ENCODE measurements around the gene SNAPC2. TPM values are rescaled to one million over a fixed set of nuclear protein-coding genes. Genes with fewer than 3 reads are reported as not detected.

Gene SNAPC2
- total RNA-seq, 1 donor from 2014 or later, result 13.4 TPM

DNA sequence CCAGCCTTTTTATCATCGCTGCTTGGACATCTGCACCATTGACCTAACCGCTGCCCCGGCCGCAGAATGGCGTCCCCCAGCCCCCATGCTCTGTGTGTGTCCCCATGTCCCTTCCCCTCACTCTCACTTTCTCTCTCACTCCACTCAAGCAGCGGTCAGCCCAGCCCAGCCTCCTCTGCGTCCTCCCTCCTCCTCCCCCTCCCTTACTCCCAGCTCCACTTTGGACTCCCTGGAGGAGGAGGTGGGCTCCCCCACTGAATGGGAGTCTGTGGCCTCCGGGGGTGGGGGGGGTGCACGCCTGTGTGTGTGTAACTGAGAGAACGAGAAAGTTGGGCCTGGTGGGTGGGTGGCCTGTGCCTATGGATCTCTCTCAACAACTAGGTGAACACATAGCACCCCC lies 14.3 kb upstream of the SNAPC2 start:
- H3K4me3 ChIP-seq (ENCODE audit: low read depth, low read length), result no peak overlapping the region
- DNase-seq (ENCODE audit: low read depth) (no peak), FAIRE-seq (no peak)
- H3K27me3 ChIP-seq (ENCODE audit: control insufficient read depth, insufficient read depth, low read length), result no peaks in the 10 kb centered on the region
- H3K36me3 ChIP-seq (ENCODE audit: control insufficient read depth, insufficient read depth, low read length), result peaks cover 12% of the 10 kb centered on the region
- TF ChIP-seq, protein P1, sequence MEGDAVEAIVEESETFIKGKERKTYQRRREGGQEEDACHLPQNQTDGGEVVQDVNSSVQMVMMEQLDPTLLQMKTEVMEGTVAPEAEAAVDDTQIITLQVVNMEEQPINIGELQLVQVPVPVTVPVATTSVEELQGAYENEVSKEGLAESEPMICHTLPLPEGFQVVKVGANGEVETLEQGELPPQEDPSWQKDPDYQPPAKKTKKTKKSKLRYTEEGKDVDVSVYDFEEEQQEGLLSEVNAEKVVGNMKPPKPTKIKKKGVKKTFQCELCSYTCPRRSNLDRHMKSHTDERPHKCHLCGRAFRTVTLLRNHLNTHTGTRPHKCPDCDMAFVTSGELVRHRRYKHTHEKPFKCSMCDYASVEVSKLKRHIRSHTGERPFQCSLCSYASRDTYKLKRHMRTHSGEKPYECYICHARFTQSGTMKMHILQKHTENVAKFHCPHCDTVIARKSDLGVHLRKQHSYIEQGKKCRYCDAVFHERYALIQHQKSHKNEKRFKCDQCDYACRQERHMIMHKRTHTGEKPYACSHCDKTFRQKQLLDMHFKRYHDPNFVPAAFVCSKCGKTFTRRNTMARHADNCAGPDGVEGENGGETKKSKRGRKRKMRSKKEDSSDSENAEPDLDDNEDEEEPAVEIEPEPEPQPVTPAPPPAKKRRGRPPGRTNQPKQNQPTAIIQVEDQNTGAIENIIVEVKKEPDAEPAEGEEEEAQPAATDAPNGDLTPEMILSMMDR (IDR thresholded peaks at IDR 0.05; ENCODE audit: insufficient read depth, low read length, severe bottlenecking), result no peak

DNA sequence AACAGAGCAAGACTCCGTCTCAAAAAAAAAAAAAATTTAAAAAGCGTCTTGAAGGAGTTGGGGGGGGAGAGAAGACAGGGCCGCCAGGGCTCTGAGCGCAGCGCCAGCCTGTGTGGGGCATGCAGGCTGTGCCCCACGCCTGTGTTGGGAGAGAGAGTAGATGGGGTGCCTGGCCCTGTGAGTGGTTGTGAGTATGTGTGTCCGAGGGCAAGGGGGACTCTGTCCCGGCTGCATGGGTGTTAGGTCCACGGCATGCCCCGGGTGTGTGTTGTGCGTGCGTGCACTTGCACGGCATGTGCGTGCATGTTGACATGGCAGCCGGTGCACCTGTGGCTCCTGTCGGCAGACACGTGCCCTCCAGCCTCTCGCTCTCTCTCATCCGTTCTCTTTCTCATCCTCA lies 13.0 kb upstream of the SNAPC2 start:
- no peak for DNase-seq (ENCODE audit: low read depth)
- TF ChIP-seq, protein P1 (IDR thresholded peaks at IDR 0.05; ENCODE audit: insufficient read depth, low read length, severe bottlenecking), result no peak
- FAIRE-seq, result peak; percentile 66
- no peak overlapping the region for H3K4me3 ChIP-seq (ENCODE audit: low read depth, low read length)
- peaks cover 15% of the 10 kb centered on the region for H3K36me3 ChIP-seq (ENCODE audit: control insufficient read depth, insufficient read depth, low read length)
- no peaks in the 10 kb centered on the region for H3K27me3 ChIP-seq (ENCODE audit: control insufficient read depth, insufficient read depth, low read length)

DNA sequence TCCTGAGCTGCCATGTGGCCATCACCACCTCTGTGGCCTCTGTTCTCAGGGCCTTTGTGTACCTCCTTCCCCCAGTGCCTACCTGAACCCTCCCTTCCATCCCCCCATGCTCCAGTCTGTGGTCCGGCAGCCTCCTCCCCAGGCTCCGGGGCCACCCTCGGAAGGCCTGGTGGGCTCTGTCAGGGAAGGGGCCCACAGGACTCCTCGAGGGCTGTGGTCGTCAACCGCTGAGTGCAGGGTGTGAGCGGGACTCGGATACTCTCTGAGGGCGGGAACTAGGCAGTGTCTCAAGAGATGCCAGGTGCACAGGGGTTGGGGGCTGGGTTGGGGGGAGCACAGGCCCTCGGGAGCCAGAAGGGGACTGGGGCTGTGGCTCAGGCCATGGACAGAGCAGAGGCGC lies 12.6 kb upstream of the SNAPC2 start:
- peaks cover 15% of the 10 kb centered on the region for H3K36me3 ChIP-seq (ENCODE audit: control insufficient read depth, insufficient read depth, low read length)
- FAIRE-seq (no peak), DNase-seq (ENCODE audit: low read depth) (no peak)
- no peaks in the 10 kb centered on the region for H3K27me3 ChIP-seq (ENCODE audit: control insufficient read depth, insufficient read depth, low read length)
- TF ChIP-seq, protein P1 (IDR thresholded peaks at IDR 0.05; ENCODE audit: insufficient read depth, low read length, severe bottlenecking), result no peak
- H3K4me3 ChIP-seq (ENCODE audit: low read depth, low read length), result no peak overlapping the region

DNA sequence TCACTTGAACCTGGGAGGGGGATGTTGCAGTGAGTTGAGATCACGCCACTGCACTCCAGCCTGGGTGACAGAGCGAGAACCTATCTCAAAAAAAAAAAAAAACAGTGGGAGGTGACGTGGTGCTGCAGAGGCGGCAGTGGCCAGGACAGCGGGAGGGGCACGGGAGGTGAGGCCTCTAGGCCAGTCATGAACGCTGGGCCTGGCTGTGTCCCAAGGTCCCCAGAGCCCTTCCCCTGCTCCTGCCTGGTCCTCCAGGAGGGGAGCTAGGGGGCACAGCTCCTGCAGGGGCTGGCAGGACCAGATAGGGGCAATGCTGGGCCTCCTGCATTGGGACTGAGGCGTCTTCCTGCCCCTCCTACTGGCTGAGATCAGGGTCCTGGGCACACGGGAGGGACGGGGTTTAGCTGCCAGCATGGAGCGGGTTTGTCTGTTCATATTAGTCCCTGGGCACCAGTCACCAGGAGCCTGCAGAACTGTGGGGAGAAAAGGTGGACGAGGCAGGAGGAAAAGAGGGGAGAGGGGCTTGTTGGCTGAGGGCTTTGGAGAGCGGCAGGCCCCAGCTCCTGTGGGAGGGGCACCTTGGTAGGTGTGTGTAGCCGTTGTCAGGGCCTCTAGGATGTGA lies 11.9 kb upstream of the SNAPC2 start:
- H3K27me3 ChIP-seq (ENCODE audit: control insufficient read depth, insufficient read depth, low read length), result no peaks in the 10 kb centered on the region
- peaks cover 15% of the 10 kb centered on the region for H3K36me3 ChIP-seq (ENCODE audit: control insufficient read depth, insufficient read depth, low read length)
- TF ChIP-seq, protein P1 (IDR thresholded peaks at IDR 0.05; ENCODE audit: insufficient read depth, low read length, severe bottlenecking), result no peak
- DNase-seq (ENCODE audit: low read depth) (no peak), FAIRE-seq (no peak)
- H3K4me3 ChIP-seq (ENCODE audit: low read depth, low read length), result no peak overlapping the region

DNA sequence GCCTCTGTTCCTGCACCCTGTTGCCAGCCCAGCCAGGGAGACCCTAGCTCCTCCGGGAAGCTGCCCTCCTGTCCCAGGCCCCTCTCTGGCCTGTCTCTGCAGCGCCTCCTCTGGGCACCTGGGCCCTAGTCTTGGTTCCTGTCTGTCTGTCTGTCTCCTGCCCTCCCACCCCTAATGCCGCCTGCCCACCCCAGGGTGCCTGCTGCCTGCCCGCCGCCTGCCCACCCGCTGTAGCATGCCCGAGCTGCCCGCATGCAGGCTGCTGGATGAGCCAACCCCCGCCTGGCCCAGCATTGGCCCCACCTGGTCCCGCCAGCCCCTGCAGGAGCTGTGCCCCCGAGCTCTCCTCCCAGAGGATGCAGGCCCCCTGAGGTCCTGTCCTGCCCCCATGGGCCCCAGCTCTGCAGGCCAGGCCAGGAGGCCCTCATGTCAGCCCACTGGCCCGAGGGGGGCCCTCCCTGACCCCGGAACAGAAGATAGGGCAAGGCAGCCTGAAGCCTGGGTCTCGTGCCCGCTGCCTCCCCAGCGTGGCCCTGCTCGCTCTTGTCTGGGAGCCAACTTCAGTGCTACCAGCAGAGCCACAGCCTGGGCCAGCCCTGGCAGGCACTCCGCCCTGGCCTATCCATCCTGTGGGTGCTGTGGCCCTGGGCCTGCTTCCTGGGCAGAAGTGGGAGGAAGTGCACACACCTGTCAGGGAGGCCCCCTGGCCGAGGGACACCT lies 11.2 kb upstream of the SNAPC2 start:
- FAIRE-seq (no peak), DNase-seq (ENCODE audit: low read depth) (no peak)
- peaks cover 15% of the 10 kb centered on the region for H3K36me3 ChIP-seq (ENCODE audit: control insufficient read depth, insufficient read depth, low read length)
- H3K27me3 ChIP-seq (ENCODE audit: control insufficient read depth, insufficient read depth, low read length), result no peaks in the 10 kb centered on the region
- TF ChIP-seq, protein P1 (IDR thresholded peaks at IDR 0.05; ENCODE audit: insufficient read depth, low read length, severe bottlenecking), result peak; percentile 7
- H3K4me3 ChIP-seq (ENCODE audit: low read depth, low read length), result no peak overlapping the region

Data from bronchial epithelial cell (primary cell).